Fibroblast of skin of left quadriceps (primary cell): ENCODE results near the gene HOXB1.
"Not testable (repeated sequence)": the region's sequence is repeated elsewhere in the genome, so short reads cannot be mapped to it uniquely, and the experiment has no call there.

Experiments
- DNase-seq, 2 experiments: peaks; one replicate each; pipeline ENCODE4 v3.0.0-alpha.2; 2013; ENCODE audit warnings: low read depth in 2 of 2

HOXB1 gene

DNA sequence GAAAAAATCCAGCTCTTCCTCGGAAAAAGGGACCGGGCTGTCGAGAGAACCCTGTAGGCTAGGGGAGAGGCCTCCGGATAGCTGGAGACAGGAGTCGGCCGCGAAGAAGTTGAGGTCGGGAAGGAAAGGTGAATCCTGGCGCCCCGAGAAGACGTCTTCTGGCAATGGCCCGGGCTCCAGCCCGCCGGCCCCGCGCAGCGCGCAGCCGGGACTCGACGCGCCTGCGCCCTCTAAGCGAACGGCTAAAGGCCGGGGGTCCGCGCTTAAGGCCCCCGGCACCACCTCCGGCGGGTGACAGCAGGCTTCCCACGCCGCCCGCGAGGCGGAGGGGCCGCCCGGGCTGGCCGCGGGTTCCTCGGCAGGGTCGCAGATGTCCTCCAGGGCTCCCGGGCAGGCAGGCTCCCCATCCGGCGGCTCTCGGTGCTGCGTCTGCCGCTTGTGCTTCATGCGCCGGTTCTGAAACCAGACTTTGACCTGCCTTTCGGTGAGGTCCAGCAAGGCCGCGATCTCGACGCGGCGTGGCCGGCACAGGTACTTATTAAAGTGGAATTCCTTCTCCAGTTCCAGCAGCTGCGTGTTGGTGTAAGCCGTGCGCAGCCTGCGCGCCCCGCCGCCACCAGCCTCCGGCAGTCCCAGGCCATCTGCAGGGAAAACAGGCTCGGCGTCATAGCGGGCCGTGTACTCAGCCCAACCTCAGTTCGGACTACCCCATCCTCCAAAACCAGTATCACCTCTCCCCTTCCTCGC lies 12.5 kb upstream of the HOXB1 start:
- DNase-seq = no peak

DNA sequence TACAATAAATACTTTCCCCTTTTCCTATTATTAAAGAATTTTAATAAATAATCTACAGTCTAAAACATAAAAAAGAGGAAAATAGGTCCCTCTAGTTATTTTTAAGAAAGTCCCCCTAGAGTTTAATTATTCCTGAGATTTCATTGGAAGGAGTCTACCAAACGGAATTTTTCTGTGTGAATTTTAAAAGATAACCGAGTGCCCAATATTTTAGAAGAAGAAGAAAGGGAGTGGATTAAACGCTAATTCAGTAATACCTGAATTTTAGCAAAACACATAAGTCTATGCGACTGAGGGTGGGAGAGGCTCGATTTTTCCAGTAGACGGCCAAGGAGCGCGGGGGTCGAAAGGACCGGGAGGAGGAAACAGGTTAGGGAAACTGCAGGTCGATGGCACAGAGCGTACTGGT lies 11.9 kb upstream of the HOXB1 start:
- DNase-seq = no peak

DNA sequence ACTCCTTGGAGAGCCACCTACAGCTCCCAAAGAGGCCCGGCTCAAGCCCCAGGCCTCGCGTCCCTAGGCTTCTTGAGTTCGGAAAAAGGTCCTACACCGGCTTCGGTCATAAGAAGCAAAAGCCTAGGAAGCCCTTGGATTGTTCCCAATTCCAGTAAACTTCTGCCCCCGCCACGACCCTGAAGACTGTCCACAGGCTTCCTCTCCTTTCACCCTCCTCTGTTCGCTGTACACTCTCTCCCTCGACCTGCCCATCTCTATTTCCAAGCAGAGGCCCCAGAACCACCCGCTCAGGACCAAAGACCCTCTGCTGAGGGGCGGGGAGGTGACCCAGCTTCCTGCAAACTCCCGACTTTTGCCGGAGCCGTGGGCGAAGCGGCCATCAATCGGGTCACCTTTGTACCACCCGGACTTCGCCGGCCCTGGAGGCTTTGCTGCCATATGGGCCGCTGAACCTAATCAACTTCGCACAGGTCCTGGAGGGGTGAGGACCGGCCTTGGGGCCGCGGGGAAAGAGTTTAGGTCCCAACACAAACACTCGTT lies 11.4 kb upstream of the HOXB1 start:
- no peak for DNase-seq

DNA sequence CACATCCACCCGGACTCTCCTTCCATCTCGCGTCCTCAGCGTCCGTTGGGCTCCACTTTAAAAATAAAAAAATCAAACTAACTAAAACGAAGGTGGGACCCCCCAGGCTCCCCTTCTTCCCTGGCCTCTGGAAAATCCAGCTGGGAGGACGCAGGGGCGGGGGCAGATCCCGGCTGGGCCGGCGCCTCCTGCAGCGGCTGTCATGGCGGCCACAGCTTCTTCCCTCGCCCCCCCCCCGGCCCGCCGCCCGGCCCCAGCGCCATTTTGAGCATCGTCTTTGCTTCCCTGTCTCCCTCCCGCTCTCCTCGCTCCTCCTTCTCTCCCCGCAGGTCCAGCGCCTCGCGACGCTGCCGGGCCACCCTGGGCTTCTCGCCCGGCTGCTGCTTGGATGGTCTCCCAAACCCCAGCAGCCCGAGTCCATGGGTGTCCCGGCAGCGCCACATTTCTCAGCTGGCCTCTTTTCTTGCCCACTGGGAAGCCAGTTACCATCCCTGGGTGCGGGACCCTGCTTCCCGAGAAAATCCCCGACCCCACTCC lies 10.8 kb upstream of the HOXB1 start:
- no peak for DNase-seq

DNA sequence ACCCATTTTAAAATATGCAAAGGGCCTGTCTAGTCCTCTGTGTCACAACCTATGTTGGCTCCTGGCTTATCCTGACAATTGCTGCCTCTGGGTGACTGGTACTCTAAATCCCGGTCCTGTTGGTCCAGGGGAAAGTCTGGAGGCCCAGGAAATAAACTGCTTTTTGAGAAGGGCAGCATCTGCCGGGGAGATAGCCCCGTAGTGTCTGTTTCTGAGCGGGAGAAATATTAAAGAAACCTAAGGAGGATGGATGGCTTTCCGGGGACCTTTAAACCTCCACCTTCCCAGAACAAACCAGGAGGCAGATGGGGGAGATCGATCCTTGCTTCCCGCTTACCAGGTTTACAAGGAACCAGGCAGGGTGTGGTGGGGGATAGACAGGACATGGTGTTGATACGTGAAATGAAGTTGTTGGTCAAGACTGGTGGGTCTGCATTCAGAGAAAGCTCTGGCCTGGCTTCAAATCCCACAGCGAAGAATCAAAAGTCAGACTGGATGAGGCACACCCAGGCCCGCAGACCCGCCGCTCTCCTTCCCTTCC lies 10.3 kb upstream of the HOXB1 start:
- DNase-seq = no peak

DNA sequence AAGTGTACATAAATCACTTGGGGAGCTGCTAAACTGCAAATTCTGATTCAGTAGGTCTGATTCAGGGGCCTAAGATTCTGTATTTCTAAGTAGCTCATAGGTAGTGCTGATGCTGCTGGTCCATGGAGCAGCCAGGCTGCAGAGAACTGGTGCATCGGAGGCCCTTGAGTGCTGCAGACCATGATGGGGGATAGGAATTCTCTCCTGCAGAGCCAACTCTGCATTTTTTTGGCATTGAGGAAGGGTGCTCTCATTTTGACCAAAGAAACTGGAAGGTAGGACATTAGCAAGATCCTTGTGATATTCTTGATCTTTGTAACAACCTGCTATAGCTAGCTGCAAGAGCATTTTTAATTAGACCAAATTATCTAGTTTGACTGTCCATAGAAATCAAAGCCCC lies 9.4 kb upstream of the HOXB1 start:
- no peak for DNase-seq

DNA sequence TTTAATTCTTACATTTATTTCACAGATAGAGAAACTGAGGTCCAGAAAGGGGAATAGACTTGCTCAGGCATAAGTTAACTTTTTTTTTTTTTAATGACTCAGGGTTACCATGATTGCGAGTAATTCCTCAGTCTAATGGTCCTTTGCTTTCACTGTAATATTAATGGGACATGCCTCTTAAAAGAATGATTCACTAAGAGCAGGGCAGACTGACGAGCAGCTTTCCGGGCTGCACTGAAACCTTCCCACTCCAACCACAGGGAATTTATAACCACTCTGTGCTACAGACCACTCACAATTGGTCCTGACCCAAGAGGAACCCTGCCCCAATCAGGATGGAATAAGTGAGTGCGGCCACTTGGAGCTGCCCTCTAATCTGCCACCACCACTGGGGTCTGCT lies 8.4 kb upstream of the HOXB1 start:
- DNase-seq = peak; percentile 68 to 72

DNA sequence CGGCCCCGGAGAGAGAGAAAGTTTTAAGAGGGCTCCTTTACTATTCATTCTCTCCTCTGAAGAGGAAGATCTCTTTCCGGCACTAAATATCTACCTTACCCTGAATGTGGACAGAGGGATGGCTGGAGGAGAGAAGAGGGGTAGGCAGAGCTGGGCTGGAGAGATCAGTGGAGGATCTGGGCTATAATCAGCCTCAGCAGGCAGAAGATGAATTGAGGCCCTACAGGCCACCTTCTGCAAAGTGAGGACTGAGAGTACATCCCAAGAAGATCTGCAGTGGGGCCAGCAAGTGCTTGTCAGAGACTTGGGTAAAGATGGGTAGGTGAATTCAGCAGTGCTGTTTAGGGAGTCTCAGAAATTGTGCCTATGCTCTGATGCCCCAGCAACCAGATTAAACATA lies 6.5 kb upstream of the HOXB1 start:
- no peak for DNase-seq

DNA sequence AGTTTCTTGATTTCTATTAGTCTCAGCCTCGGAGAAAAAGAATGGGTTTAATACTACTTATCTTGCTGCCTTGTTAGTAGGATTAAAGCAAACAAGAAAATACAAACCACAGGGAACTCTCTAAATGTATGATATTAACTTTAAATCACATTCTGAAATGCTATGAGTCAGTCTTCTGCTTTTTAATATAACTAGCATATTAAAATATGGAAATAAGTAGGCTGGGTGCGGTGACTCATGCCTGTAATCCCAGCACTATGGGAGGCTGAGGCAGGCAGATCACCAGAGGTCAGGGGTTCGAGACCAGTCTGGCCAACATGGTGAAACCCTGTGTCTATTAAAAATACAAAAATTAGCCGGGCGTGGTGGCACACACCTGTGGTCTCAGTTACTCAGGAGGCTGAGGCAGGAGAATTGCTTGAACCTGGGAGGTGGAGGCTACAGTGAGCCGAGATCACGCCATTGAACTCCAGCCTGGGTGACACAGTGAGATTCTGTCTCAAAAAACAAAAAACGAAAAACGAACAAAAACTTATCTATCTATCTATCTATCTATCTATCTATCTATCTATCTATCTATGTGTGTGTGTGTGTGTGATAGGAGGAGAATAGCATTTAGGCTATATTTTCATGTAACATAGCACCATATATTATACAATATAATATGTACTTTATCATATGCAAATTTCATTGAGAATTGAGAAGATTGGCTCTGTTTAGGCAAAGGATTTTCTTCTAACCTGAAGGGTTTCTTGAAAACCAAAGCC lies 5.2 kb upstream of the HOXB1 start:
- not testable (repeated sequence) for DNase-seq

DNA sequence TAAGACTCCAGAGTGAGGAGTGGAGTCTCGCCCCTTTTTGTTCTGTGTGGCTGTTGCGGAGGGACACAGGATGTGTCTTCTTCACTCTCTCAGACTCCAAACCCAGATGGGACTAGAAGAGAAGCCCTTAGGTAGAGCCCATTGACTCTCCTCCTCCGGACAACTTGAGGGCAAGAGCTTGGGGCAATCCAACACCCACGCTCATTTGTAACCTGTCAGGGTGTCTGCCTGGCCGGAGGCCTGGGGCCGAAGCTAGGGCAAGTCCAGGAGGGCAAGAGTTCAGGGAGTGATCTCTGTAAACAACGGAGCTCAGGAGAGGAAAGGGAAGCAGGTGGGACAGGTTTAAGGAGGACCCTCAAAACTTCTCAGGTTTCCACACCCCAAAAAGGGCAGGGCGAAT lies 1.4 kb upstream of the HOXB1 start:
- DNase-seq = no peak

DNA sequence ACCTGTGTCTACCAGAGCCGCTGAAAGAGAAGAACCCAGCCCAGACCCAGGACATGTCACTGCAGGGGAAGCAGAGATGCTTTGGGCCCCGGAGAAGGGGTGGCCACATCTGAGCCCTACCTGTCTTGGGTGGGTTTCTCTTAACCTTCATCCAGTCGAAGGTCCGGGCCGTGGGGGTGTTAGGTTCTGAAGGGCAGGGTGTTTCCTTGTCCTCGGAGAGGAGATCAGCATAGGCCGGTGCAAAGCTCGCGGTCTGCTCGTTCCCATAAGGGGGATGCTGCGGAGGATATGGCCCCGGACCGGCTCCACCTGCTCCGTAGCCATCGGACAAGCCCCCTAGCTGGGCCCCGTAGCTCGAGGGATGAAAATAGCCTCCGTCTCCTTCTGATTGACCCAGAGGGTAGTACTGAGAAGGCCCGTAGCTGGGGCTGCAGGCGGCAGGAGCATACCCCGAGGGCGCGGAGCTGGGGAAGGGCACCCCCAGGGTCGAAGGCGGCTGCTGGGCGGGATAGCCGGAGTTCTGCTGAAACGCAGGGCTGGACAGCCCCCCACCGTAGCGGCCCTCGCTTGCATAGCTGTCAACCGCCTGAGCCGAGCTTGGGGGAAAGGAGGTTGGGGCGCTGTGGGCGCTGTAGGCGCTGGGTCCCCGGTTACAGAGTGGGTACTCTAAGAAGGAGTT lies 464 bp downstream of the HOXB1 start:
- DNase-seq = no peak

DNA sequence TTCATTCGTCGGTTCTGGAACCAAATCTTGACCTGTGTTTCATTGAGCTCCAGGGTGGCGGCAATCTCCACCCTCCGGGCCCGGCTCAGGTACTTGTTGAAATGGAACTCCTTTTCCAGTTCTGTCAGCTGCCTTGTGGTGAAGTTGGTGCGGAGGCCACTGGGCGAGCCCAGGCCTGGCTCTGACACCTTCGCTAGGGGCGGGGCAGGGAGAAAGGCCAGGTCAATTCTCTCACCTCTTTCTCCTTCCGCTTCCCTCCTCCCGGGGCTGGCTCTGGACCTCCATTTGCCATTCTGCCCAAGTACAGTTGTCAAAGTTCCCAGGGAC lies 1.2 kb downstream of the HOXB1 start:
- no peak for DNase-seq

DNA sequence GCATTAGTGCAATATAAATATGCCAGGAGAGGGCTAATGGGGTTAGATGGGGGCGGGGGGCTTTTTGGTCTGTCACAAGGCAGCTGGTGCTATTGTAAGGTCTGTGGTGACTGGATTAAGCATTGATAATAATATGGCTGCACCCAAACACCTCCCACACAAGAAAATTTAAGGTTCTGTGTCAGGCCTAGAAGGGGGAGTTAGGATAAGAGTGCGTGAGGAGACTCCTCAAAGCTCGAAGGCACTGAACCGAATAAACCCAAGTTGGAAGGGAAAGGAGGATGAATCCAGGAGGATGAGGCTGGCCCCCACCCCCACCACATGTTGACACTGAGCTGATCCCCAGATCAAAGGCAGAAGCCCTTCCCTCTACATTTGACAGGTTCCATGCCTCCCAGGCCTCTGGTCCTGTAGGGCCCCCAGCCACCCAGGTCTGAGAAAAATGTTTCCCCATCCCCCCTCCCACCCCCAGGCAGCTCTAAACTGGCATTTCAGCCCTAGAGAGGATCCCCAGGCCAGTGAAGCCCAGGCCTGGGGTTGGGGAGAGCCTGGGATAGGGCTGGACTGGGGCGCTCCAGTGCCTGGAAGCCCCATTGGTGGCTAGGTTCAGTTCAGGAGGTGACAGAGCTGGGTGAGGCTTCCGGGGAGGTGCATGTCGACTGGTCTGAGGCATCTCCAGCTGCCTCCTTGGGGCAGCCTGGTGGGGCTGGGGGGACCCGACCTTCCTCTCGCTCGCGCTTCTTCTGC lies 1.7 kb downstream of the HOXB1 start:
- DNase-seq = no peak

DNA sequence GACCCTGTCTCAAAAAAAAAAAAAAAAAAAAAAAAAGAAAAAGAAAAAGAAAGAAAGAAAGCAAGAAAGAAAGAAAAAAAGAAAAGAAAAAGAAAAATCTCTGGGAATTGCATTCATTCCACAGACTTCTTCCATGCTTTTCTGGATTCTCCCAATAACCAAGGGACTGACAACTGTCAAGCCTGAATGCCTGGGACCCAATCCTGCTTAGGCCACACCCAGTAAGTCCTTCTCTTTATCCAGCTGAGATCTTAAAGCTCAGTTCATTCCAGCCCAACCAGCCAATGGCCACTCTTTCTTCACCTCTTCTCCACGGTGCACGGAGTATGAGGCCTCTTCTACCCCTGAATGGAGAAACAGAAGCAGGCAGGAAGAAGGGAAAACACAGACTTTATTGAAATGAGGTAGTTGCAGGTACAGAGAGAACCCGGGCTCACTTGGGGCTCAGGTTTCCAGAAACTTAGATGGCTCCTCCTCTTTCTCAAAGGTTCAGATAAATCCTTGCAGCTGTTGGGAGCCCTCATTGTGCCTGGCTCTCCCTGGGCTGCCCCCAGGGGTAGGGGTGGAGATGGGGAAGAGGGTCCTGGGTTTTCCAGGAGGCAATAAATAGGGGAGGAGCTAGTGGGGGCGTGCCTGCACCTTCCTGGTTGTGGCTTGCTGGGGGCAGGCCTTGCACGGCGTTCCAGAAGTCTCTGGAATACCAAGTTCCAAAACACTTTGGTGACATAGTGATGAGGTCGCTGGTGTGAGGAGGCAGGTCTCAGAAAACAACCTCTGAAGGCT lies 2.5 kb downstream of the HOXB1 start:
- no peak for DNase-seq

DNA sequence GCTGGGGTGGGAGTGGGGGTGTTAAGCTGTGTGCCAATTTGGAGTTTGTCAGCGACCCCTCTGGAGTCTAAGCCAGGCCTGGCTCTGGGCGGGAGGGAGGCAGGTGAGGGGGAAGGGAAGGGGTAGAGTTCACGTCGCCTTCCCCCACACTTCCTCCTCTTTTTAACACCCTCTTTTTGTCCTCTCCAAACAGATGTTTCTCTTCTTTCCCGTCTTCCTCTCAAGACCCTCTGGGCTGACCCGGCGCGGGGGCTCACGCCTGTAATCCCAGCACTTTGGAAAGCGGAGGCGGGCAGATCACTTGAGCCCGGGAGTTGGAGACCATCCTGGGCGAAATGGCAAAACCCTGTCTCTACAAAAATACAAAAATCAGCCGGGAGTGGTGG lies 3.3 kb downstream of the HOXB1 start:
- DNase-seq = no peak

DNA sequence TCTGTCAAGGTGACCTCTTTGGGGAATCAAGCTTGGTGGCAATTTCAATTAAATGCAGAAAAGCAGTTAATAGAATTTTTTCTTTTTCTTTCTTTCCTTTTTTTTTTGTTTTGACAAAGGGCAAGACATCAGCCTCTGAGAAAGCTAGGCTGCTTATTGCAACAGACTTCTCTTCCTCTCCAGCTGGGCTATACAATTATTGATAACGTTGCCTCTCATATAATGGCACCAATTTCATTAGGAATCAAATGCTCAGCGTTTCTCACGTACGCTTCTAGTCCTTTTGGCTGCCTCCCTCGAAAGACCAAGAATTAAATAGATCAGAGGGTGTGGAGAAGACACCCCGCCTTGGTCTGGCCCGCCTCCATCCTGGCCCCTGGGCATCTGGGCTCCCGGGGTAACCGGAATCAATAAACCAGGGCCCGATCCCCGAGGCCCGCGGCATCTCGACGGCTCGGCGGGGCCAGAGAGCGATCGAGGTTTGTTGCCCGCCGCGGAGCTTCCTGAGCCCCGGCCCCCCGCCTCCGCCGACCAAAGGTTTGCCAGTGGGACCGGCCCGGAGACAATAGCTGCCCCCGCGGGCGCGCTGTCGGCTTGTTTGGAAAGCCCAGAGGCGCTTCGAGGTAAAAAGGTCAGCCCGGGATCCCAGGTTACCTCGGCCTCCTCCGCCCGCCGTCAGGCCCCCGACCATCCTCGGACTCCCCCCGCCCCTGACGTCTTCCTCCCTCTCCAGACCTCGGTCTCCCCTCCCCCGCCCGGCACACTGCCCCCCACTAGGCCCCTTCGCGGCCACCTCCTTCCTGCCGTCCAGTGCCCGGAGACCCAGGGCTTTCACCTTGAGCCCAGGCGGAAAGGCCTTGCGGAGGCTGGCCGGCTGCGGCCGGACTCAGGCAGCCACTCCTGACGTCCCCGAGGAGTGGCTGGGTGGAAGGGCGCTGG lies 3.9 kb downstream of the HOXB1 start:
- DNase-seq = no peak

DNA sequence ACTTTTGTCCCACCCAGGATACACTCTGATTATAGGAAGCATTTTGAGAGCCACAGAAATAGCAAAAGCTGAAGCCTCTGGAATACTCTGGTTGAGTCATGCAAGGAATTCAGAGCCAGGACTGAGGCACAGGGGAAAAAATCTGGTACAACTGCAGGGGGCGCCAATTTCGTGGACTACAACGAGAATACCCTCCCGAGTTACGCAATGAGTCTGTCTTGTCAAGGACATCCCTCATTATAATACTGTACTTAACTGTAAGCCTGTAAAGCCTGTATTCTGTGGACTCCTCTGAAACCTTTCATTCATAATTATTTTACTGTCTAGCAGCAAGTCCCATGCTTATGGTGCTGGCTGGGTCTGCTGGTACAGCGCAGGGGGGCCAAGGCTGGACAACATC lies 7.8 kb downstream of the HOXB1 start:
- no peak for DNase-seq

DNA sequence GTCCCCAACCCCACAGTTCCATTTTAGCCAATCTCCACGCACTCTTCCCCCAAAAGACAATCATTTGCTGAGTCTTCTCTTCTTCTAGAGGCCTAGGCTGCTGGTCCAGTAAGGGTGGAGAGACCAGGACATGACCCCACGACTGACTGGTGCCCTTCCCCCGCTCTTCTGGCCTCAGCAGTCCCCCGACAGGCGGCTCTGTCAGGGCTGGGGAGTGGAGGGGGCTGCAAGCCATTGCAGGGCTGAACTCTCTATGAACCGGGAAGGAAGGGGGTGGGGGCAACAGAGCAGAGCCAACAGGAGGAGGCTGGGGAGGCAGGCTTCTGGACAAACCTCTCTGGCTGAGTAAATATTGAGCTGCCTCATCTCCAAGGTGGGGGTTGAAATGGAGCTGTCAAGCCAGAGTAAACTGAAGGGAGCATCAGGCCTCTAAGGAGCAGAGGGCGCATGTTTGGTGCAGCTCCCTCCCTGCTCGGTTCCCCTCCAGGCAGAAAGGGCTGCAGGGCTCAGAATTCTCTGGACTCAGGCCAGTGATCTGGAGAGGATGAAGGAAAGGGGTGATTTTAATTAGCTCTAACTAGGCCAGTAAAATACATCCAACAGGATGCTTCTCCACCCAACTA lies 8.7 kb downstream of the HOXB1 start:
- DNase-seq = no peak

DNA sequence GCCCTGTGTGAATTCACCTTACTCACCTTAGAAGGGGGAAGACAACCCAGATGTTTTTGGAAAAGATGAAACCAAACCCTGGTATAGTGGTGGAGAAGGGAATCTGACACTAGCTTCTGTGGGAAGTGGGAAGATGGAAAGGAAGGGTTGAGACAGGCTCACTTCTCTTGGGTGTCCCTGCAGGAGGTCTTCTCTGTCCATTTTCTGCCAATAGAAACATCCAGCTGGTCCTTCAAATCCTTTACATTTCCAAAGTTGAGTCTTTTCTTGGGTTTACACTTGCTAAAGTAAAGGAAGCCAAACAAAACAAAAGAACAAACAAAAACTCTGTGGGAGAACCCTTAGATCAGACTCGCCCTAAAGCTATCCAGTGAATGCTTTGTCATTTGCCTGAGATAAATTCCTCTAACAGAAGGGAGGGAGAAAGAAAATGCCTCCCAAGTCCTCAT lies 10.2 kb downstream of the HOXB1 start:
- DNase-seq = no peak
